ENCODE data around the gene AKR1E2.

AKR1E2 gene

DNA sequence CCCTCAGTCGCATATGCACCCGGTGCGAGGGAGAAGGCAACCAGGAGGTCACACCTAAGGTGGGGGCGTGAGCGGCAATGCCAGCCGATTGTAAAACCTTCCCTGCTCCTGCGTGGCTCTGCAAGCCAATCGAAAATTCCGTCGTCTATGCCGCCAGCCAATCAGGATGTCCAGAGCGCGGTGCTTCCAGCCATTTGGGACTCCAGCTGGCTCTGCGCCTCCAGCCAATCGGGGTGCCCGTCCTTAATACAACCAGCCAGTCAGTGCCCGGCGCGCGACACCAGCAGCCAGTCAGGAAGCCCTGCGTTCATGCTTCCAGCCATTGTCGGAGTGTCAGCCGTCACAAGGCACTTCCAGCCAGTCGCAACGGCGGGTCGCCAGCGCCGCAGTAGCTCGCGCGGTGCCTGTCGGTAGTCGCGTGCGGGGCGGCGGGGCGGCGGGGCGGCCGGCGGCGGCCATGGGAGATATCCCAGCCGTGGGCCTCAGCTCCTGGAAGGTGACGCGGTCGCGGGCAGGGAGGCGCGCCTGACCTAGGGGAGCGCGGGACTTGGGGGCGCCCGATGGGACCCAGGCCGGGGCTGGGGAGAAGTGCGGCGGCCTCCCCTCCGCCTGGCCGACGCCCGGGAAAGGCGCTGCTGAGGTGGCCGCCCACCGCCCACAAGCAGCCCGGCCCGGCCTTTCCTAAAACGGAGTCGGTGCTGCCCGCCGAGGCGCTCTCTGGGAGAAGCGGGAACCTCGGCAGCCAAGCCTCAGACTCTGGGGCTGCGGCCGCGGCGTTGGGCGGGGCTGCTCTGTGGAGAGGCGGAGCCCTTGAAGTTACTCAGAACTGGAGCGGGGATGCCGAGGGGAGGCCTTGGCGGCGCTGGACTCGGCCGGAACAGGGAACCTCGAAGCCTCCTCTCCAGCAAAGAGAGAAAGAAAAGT, at the start of gene AKR1E2:
AKR1E2 (plus strand) TSS at position 340 of the 924 bp plus-strand sequence; CDS start at position 458, 118 bp downstream.
- Histone ChIP-seq H3K4me1 (ENCODE audit: control insufficient read depth in 1 of 2, insufficient read depth in 1 of 2, low read depth in 1 of 2, low read length in 1 of 2) (peaks cover 0 to 11% of the 10 kb centered on the region in 2 experiments), H3K9me3 (no peaks in the 10 kb centered on the region), H3K36me3 (no peaks in the 10 kb centered on the region), H3K4me3 (ENCODE audit: low read depth in 1 of 2, low read length in 1 of 2) (peak within 1 kb of the TSS; percentile 29 to 59), H3K27ac (no peak within 1 kb of the TSS), H3K27me3 (peaks cover 43% of the 10 kb centered on the region)
- TF ChIP-seq, protein P1, sequence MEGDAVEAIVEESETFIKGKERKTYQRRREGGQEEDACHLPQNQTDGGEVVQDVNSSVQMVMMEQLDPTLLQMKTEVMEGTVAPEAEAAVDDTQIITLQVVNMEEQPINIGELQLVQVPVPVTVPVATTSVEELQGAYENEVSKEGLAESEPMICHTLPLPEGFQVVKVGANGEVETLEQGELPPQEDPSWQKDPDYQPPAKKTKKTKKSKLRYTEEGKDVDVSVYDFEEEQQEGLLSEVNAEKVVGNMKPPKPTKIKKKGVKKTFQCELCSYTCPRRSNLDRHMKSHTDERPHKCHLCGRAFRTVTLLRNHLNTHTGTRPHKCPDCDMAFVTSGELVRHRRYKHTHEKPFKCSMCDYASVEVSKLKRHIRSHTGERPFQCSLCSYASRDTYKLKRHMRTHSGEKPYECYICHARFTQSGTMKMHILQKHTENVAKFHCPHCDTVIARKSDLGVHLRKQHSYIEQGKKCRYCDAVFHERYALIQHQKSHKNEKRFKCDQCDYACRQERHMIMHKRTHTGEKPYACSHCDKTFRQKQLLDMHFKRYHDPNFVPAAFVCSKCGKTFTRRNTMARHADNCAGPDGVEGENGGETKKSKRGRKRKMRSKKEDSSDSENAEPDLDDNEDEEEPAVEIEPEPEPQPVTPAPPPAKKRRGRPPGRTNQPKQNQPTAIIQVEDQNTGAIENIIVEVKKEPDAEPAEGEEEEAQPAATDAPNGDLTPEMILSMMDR (IDR thresholded peaks at IDR 0.05), result no peak

DNA sequence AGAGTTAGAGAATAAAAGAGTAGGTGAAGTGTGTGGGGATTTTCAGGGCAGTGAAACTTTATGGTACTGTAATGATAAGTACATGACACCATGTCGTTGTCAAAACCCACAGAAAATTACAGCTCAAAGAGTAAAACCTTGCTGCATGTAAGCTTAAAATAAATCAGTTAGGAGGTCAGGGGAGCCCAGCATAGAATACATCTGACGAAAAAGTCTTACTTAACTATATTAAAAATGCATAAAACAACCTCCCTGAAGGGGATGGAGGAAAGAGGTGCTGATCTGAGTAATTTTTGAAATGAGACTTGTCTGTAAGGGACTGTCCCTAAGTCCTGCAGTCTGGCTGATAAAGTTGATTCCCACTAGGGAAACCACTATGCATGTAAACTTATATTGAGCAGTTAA, 49.8 kb upstream of the AKR1E2 start:
- Histone ChIP-seq H3K9me3 (no peaks in the 10 kb centered on the region), H3K4me1 (ENCODE audit: control insufficient read depth in 1 of 2, insufficient read depth in 1 of 2, low read depth in 1 of 2, low read length in 1 of 2) (no peaks in the 10 kb centered on the region), H3K4me3 (ENCODE audit: low read depth in 1 of 2, low read length in 1 of 2) (no peak overlapping the region), H3K27me3 (no peaks in the 10 kb centered on the region), H3K36me3 (no peaks in the 10 kb centered on the region), H3K27ac (no peak overlapping the region)
- TF ChIP-seq, protein P1 (IDR thresholded peaks at IDR 0.05), result no peak

DNA sequence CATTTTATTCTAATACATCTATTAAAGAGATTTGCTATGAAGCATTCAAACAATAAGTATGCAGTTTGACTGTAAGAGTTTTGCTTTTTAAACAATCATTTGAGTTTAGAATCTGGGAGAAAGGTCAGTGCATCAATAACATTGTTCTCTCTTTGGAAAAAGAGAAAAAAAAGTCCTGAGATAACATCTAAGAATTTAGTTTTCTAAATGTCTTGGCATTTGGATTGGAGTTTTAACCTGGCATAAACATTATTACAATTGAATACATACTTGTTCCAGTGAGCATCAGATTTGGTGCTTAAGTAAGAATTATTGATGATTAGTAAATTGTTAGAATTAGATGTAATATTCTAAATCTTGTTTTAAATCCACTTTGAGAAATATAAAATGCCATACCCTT, 47.2 kb upstream of the AKR1E2 start:
- H3K9me3 ChIP-seq, result no peaks in the 10 kb centered on the region
- no peaks in the 10 kb centered on the region for H3K27me3 ChIP-seq
- H3K27ac ChIP-seq, result no peak overlapping the region
- TF ChIP-seq, protein P1 (IDR thresholded peaks at IDR 0.05), result no peak
- H3K4me3 ChIP-seq (ENCODE audit: low read depth in 1 of 2, low read length in 1 of 2), result no peak overlapping the region
- H3K4me1 ChIP-seq (ENCODE audit: control insufficient read depth in 1 of 2, insufficient read depth in 1 of 2, low read depth in 1 of 2, low read length in 1 of 2), result no peaks in the 10 kb centered on the region
- no peaks in the 10 kb centered on the region for H3K36me3 ChIP-seq

DNA sequence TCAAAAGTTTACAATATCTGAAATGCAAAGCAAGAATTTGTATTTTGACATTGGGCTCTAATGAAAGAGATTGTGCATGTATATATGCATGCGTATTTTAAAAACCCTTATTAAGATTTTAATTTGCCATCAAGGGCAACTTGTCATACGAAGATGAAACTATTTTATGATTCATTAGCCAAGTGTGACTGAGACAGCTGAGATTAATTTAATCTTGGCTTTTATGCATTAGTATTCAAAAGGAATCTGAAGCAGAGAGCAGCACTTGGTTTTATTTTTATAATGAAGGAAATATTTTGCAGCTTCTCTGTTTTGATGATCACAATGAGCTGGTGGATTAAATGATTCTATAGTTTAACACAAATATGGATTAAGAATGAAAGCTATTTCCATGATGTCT, 45.9 kb upstream of the AKR1E2 start:
- no peak overlapping the region for H3K27ac ChIP-seq
- H3K4me3 ChIP-seq (ENCODE audit: low read depth in 1 of 2, low read length in 1 of 2), result no peak overlapping the region
- no peaks in the 10 kb centered on the region for H3K4me1 ChIP-seq (ENCODE audit: control insufficient read depth in 1 of 2, insufficient read depth in 1 of 2, low read depth in 1 of 2, low read length in 1 of 2)
- H3K36me3 ChIP-seq, result no peaks in the 10 kb centered on the region
- TF ChIP-seq, protein P1 (IDR thresholded peaks at IDR 0.05), result no peak
- H3K27me3 ChIP-seq, result peaks cover 5% of the 10 kb centered on the region
- no peaks in the 10 kb centered on the region for H3K9me3 ChIP-seq

DNA sequence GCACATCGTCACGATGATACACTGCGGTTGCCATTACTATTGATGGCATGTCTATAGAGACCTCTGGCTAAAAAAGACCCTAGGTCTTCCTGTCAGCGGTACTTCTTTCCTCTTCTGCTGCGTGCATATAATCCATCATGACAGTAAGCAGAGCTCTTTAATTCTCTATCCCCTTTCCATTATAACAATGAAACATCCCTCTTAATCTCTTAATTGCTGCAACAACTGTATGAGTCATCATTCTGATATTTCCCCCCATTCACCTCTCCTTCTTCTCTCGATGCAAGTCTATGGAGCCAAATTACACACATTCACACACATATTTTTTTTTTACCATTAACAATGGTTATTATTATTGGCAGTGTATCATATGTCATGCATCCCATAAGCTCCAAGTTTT, 45.2 kb upstream of the AKR1E2 start:
- H3K4me1 ChIP-seq (ENCODE audit: control insufficient read depth in 1 of 2, insufficient read depth in 1 of 2, low read depth in 1 of 2, low read length in 1 of 2), result no peaks in the 10 kb centered on the region
- H3K36me3 ChIP-seq, result no peaks in the 10 kb centered on the region
- H3K9me3 ChIP-seq, result no peaks in the 10 kb centered on the region
- H3K4me3 ChIP-seq (ENCODE audit: low read depth in 1 of 2, low read length in 1 of 2), result no peak overlapping the region
- H3K27ac ChIP-seq, result no peak overlapping the region
- TF ChIP-seq, protein P1 (IDR thresholded peaks at IDR 0.05), result no peak
- H3K27me3 ChIP-seq, result peaks cover 8% of the 10 kb centered on the region
